ENCODE measurements around the gene NR0B2.

- TF ChIP-seq CTCF (IDR thresholded peaks at IDR 0.05) (no peak), EZH2 (IDR thresholded peaks at IDR 0.05) (no peak)
Measured at GRCh38 chr1:26894263-26894662, 19.5 kb downstream of the NR0B2 start.

Measured in neural progenitor cell (in vitro differentiated cells).